SK-N-SH treated with all-trans-retinoic acid at 6 μM for 48 hours (cell line): Measurements from ENCODE around the gene GMPR2.

ENCODE experiments used
- ARNTL ChIP-seq: fragments of 450-650 bp; formaldehyde crosslinking; IDR thresholded peaks from 2 replicates; pipeline ENCODE4 v1.5.0; 2020; ENCODE audit warnings: low read depth, mild to moderate bottlenecking, moderate library complexity, borderline replicate concordance
- GLIS3 ChIP-seq: fragments of 250-450 bp; sonication (Bioruptor Pico); IDR thresholded peaks from 2 replicates; pipeline ENCODE4 v1.5.0; 2020; ENCODE audit warnings: mild to moderate bottlenecking, moderate library complexity
- ISL1 ChIP-seq: fragments of 250-450 bp; sonication (Bioruptor Pico); IDR thresholded peaks from 2 replicates; pipeline ENCODE4 v2.1.2; 2022; ENCODE audit warnings: mild to moderate bottlenecking, moderate library complexity
- OSR1 ChIP-seq: fragments of 250-450 bp; sonication (Bioruptor Pico); IDR thresholded peaks from 2 replicates; pipeline ENCODE4 v1.8.0; 2022; ENCODE audit warnings: moderate library complexity, mild to moderate bottlenecking, inconsistent platforms
- PPARA ChIP-seq: fragments of 250-450 bp; sonication (Bioruptor Pico); IDR thresholded peaks from 2 replicates; pipeline ENCODE4 v1.5.0; 2020; ENCODE audit warnings: mild to moderate bottlenecking, borderline replicate concordance
- TCF4 ChIP-seq: fragments of 250-450 bp; sonication (Bioruptor Pico); IDR thresholded peaks from 2 replicates; pipeline ENCODE4 v1.8.0; 2021; ENCODE audit warnings: mild to moderate bottlenecking, moderate library complexity, borderline replicate concordance
- ZFP30 ChIP-seq: fragments of 450-650 bp; formaldehyde crosslinking; IDR thresholded peaks from 2 replicates; pipeline ENCODE4 v1.5.0; 2022; ENCODE audit warnings: mild to moderate bottlenecking, moderate library complexity
- ZNF565 ChIP-seq: fragments of 450-650 bp; formaldehyde crosslinking; conservative IDR thresholded peaks from 2 replicates; pipeline ENCODE4 v1.5.0; 2020; ENCODE audit warnings: low read depth, mild to moderate bottlenecking, moderate library complexity
- ZNF70 ChIP-seq: fragments of 450-650 bp; formaldehyde crosslinking; IDR thresholded peaks from 2 replicates; pipeline ENCODE4 v1.5.0; 2020; ENCODE audit warnings: mild to moderate bottlenecking, moderate library complexity
- TF ChIP-seq, protein P1 (sequence below): fragments of 250-450 bp; sonication (Bioruptor Pico); IDR thresholded peaks from 2 replicates; pipeline ENCODE4 v1.8.0; 2020; ENCODE audit warnings: mild to moderate bottlenecking, moderate library complexity, borderline replicate concordance
- TF ChIP-seq, protein P2 (sequence below): fragments of 250-450 bp; sonication (Bioruptor Pico); IDR thresholded peaks from 2 replicates; pipeline ENCODE4 v1.5.0; 2020; ENCODE audit warnings: mild to moderate bottlenecking, moderate library complexity

DNA sequence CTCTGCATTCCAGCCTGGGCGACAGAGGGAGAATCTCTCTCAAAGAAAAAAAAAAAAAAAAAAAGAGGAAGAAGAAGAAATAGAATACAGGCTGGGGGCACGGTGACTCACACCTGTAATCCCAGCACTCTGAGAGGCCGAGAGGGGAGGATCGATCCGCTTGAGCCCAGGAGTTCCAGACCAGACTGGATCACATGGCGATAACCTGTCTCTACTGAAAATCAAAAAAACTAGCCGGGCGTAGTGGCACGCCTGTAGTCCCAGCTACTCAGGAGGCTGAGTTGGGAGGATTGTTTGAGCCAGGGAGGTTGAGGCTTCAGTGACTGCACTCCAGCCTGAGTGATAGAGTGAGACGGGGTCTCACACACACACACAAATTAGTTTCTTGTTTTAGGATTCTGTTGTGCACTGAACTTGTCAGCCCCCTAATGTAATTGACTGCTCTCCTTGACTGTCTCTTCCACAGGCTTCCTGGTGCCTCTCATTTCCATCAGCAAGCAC lies 10.7 kb downstream of the GMPR2 start:
- TF ChIP-seq GLIS3 (CRISPR knock-in tag): no peak
- TF ChIP-seq, protein P1, sequence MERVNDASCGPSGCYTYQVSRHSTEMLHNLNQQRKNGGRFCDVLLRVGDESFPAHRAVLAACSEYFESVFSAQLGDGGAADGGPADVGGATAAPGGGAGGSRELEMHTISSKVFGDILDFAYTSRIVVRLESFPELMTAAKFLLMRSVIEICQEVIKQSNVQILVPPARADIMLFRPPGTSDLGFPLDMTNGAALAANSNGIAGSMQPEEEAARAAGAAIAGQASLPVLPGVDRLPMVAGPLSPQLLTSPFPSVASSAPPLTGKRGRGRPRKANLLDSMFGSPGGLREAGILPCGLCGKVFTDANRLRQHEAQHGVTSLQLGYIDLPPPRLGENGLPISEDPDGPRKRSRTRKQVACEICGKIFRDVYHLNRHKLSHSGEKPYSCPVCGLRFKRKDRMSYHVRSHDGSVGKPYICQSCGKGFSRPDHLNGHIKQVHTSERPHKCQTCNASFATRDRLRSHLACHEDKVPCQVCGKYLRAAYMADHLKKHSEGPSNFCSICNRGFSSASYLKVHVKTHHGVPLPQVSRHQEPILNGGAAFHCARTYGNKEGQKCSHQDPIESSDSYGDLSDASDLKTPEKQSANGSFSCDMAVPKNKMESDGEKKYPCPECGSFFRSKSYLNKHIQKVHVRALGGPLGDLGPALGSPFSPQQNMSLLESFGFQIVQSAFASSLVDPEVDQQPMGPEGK (CRISPR knock-in tag): no peak
- no peak for TF ChIP-seq ARNTL (CRISPR knock-in tag)
- TF ChIP-seq ZNF70 (CRISPR knock-in tag): no peak
- TF ChIP-seq ZFP30 (CRISPR knock-in tag): no peak
- no peak for TF ChIP-seq PPARA (CRISPR knock-in tag)
- TF ChIP-seq OSR1 (CRISPR knock-in tag): no peak
- no peak for TF ChIP-seq ZNF565
- no peak for TF ChIP-seq ISL1 (CRISPR knock-in tag)
- TF ChIP-seq TCF4 (CRISPR knock-in tag): no peak
- TF ChIP-seq, protein P2, sequence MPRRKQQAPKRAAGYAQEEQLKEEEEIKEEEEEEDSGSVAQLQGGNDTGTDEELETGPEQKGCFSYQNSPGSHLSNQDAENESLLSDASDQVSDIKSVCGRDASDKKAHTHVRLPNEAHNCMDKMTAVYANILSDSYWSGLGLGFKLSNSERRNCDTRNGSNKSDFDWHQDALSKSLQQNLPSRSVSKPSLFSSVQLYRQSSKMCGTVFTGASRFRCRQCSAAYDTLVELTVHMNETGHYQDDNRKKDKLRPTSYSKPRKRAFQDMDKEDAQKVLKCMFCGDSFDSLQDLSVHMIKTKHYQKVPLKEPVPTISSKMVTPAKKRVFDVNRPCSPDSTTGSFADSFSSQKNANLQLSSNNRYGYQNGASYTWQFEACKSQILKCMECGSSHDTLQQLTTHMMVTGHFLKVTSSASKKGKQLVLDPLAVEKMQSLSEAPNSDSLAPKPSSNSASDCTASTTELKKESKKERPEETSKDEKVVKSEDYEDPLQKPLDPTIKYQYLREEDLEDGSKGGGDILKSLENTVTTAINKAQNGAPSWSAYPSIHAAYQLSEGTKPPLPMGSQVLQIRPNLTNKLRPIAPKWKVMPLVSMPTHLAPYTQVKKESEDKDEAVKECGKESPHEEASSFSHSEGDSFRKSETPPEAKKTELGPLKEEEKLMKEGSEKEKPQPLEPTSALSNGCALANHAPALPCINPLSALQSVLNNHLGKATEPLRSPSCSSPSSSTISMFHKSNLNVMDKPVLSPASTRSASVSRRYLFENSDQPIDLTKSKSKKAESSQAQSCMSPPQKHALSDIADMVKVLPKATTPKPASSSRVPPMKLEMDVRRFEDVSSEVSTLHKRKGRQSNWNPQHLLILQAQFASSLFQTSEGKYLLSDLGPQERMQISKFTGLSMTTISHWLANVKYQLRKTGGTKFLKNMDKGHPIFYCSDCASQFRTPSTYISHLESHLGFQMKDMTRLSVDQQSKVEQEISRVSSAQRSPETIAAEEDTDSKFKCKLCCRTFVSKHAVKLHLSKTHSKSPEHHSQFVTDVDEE: no peak
